Cardiac muscle cell (in vitro differentiated cells and primary cell): ENCODE results near the gene RARRES2. TPM values are rescaled to one million over a fixed set of nuclear protein-coding genes. Genes with fewer than 3 reads are reported as not detected.

Source experiments
- DNase-seq, 2 donors: peaks; one replicate each; pipeline versions ENCODE4 v3.0.0 to v3.0.0-alpha.2; 2010 to 2017; ENCODE audit warnings: low read depth in 1 of 2, low spot score in 1 of 2
- H3K27ac ChIP-seq: fragments of 200-600 bp; sonication (generic); 2 replicates; pipeline ENCODE4 v1.5.1; 2016
- H3K27me3 ChIP-seq: fragments of 200-600 bp; sonication (generic); 2 replicates; pipeline ENCODE4 v1.6.0; 2016; ENCODE audit warnings: control low read depth
- H3K36me3 ChIP-seq: fragments of 200-600 bp; sonication (generic); 2 replicates; pipeline ENCODE4 v1.5.1; 2016; ENCODE audit warnings: control low read depth
- H3K4me1 ChIP-seq: fragments of 200-600 bp; sonication (generic); 2 replicates; pipeline ENCODE4 v1.8.1; 2017; ENCODE audit warnings: low read depth, mild to moderate bottlenecking, mixed run types
- H3K4me3 ChIP-seq: fragments of 200-600 bp; sonication (generic); 2 replicates; pipeline ENCODE4 v1.5.1; 2016; ENCODE audit warnings: mild to moderate bottlenecking
- H3K9me3 ChIP-seq: fragments of 200-600 bp; sonication (generic); 2 replicates; pipeline ENCODE4 v1.5.1; 2017; ENCODE audit warnings: low read depth, mild to moderate bottlenecking, control low read depth
- CTCF ChIP-seq: IDR thresholded peaks from 2 replicates; pipeline ENCODE4 v1.5.1; 2012; ENCODE audit warnings: low read depth, mild to moderate bottlenecking, low read length
- polyA plus RNA-seq: library from polyadenylated mRNA; unstranded; fragments of >200 nt; fragmentation: Nextera tagmentation; extraction: Ambion mirVana; gene quantifications from 2 replicates; pipeline ENCODE4 v1.2.1, GENCODE V29; 2016
- total RNA-seq: library from RNA; depleted of rRNA; stranded (reverse); fragments of >200 nt; gene quantifications from 2 replicates; pipeline ENCODE4 v1.2.3, GENCODE V29; 2016

The RARRES2 gene
- total and polyA plus RNA-seq, 2 experiments from 2014 or later: 5.5 to 8.3 TPM

- Histone ChIP-seq H3K9me3 (no peaks in the 10 kb centered on the region), H3K4me3 (no peak overlapping the region), H3K27ac (no peak overlapping the region), H3K36me3 (no peaks in the 10 kb centered on the region), H3K4me1 (peaks cover 33% of the 10 kb centered on the region), H3K27me3 (no peaks in the 10 kb centered on the region)
- DNase-seq: no peak
- TF ChIP-seq CTCF: no peak
These were observed 17.7 kb upstream of the RARRES2 start for GRCh38 chr7:150358988-150359621.

DNA sequence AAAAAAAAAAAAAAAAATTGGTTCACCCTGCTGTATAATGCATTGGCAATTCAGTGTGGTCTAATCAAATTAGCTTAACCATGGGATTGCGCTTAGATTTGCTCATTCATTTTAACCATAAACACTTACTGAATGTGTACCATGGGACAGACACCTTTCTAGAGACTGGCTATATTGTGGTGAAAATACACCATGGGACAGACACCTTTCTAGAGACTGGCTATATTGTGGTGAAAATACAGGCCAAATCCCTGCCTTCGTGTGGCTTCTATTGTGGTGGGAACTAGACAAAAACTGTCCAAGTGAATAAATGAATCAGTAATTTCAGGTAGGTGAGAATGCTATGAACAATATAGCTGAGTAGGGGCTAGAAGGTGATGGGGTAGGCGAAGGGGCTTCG lies 17.0 kb upstream of the RARRES2 start:
- no peak overlapping the region for H3K4me3 ChIP-seq
- no peak for DNase-seq
- peaks cover 26% of the 10 kb centered on the region for H3K4me1 ChIP-seq
- no peaks in the 10 kb centered on the region for H3K9me3 ChIP-seq
- no peak for TF ChIP-seq CTCF
- no peak overlapping the region for H3K27ac ChIP-seq
- no peaks in the 10 kb centered on the region for H3K36me3 ChIP-seq
- no peaks in the 10 kb centered on the region for H3K27me3 ChIP-seq

DNA sequence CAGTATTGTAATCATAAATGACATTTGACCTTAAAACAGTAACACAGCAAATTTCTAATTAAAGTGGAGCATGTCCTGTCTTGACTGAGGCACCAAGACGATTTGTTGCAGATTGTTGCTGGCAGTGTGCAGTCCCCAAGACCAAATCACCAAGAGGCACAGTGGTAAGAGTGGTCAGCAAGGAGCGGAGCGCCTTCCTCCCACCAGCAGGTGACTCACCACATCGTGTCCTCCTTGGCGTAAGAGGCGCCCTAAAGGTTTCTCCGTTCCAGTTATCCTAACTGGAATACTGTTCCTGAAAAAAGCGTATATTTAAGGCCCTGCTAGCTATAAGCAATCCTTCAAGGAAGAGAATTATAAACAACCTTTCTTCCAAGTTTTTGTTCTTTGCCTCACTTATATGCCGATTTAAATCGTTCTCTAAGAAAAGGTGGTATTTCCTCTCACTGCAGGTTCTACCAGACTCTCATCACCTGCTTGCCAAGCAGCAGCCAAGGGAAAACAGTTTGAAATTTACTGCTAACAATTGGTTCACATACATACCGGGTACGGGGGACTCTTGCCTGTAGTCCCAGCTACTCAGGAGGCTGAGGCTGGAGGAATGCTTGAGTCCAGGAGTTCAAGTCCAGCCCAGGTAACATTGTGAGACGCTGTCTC lies 16.5 kb upstream of the RARRES2 start:
- H3K27me3 ChIP-seq: no peaks in the 10 kb centered on the region
- DNase-seq: no peak
- H3K9me3 ChIP-seq: no peaks in the 10 kb centered on the region

GRCh38 chr7:150357270-150357669 lies 15.8 kb upstream of the RARRES2 start:
- Histone ChIP-seq H3K4me3 (no peak overlapping the region), H3K9me3 (no peaks in the 10 kb centered on the region), H3K36me3 (no peaks in the 10 kb centered on the region), H3K27me3 (no peaks in the 10 kb centered on the region), H3K27ac (peak overlapping the region; percentile 27), H3K4me1 (peaks cover 15% of the 10 kb centered on the region)
- DNase-seq: no peak
- no peak for TF ChIP-seq CTCF

More for the DNA sequence above, 16.5 kb upstream of the RARRES2 start:
- no peaks in the 10 kb centered on the region for H3K36me3 ChIP-seq
- no peak overlapping the region for H3K4me3 ChIP-seq
- H3K27ac ChIP-seq: peak overlapping the region; percentile 27
- H3K4me1 ChIP-seq: peaks cover 21% of the 10 kb centered on the region
- TF ChIP-seq CTCF: no peak

GRCh38 chr7:150356265-150356897 lies 15.0 kb upstream of the RARRES2 start:
- no peaks in the 10 kb centered on the region for H3K36me3 ChIP-seq
- no peaks in the 10 kb centered on the region for H3K9me3 ChIP-seq
- peak; percentile 58 to 60 for DNase-seq
- peak; percentile 73 for TF ChIP-seq CTCF
- no peaks in the 10 kb centered on the region for H3K27me3 ChIP-seq
- H3K4me3 ChIP-seq: no peak overlapping the region
- no peak overlapping the region for H3K27ac ChIP-seq
- peaks cover 6% of the 10 kb centered on the region for H3K4me1 ChIP-seq
